GM12801 (cell line): Measurements from ENCODE around the gene IVL.

ENCODE experiments used
- CTCF ChIP-seq: IDR thresholded peaks from one replicate; pipeline ENCODE4 v1.5.1; 2011; ENCODE audit warnings: control low read depth; ENCODE audit not compliant: insufficient read length; ENCODE audit errors: extremely low read depth

IVL gene

GRCh38 chr1:152880907-152881306, 27.4 kb upstream of the IVL start:
- TF ChIP-seq CTCF, result no peak

- TF ChIP-seq CTCF, result no peak
Observed at GRCh38 chr1:152884085-152884484, 24.3 kb upstream of the IVL start.

GRCh38 chr1:152884506-152884905, 23.8 kb upstream of the IVL start:
- no peak for TF ChIP-seq CTCF

GRCh38 chr1:152884966-152885624, 23.3 kb upstream of the IVL start:
- no peak for TF ChIP-seq CTCF

GRCh38 chr1:152886085-152886484, 22.3 kb upstream of the IVL start:
- TF ChIP-seq CTCF, result no peak

GRCh38 chr1:152886758-152887409, 21.5 kb upstream of the IVL start:
- no peak for TF ChIP-seq CTCF

GRCh38 chr1:152888126-152888525, 20.2 kb upstream of the IVL start:
- no peak for TF ChIP-seq CTCF

GRCh38 chr1:152899027-152899426, 9.3 kb upstream of the IVL start:
- TF ChIP-seq CTCF, result no peak
